Right cardiac atrium (tissue), 5 donors: ENCODE results near the gene SENP5. TPM values are rescaled to one million over a fixed set of nuclear protein-coding genes. Genes with fewer than 3 reads are reported as not detected.

Experiments used
- ATAC-seq, 2 donors: fragments of 200-7000 bp; cut with Tn5 transposase; one replicate each; pipeline versions ENCODE4 v1.8.0 to v1.9.1; 2020; ENCODE audit warnings: moderate library complexity in 2 of 2, mild to moderate bottlenecking in 1 of 2
- DNase-seq, 3 donors: peaks; one replicate each; pipeline ENCODE4 v3.0.0-alpha.2; 2020
- H3K27ac ChIP-seq: one replicate; pipeline ENCODE4 v1.5.1; 2013; ENCODE audit warnings: mild to moderate bottlenecking, low read length, control low read depth, moderate library complexity
- H3K27me3 ChIP-seq: one replicate; pipeline ENCODE4 v1.6.1; 2013; ENCODE audit not compliant: control insufficient read depth, insufficient read depth
- H3K4me1 ChIP-seq: one replicate; pipeline ENCODE4 v1.6.1; 2013; ENCODE audit warnings: low read length; ENCODE audit not compliant: control insufficient read depth, insufficient read depth
- H3K4me3 ChIP-seq: one replicate; pipeline ENCODE4 v1.5.1; 2013; ENCODE audit warnings: low read length, control low read depth
- H3K9me3 ChIP-seq: one replicate; pipeline ENCODE4 v1.6.1; 2013; ENCODE audit warnings: low read length; ENCODE audit not compliant: control insufficient read depth
- WGBS: extraction: QIAGEN DNeasy Blood & Tissue Kit; methylation state at CpG from one replicate; pipeline ENCODE4 v1.1.7; 2013; 5-methylcytosine and 5-hydroxymethylcytosine counted together
- intact Hi-C, 4 donors: fragments of 100-400 bp; cut with DNase I; formaldehyde crosslinking; loops; one replicate each; pipeline versions ENCODE4 v1.11.0 to v1.14.0; 2022 to 2023
- polyA plus RNA-seq: library from polyadenylated mRNA; stranded (reverse); fragments of 200-250 nt; gene quantifications from one replicate; pipeline ENCODE4 v1.2.3, GENCODE V29; 2013
- total RNA-seq, 4 donors: library from RNA; stranded (reverse); fragmentation: NEBNext Ultra II Directional; extraction: Animal tissue kit (Norgen Biotek cat#: 25700); gene quantifications; one replicate each; pipeline ENCODE4 v1.2.1, GENCODE V29; 2021
- donor health status: healthy with polysubstance abuse.
- donor health status: DM: no; HTN: yes; CAD: no.
- donor health status: DM: no; HTN: no; CAD: no.
- donor health status: DM: no; HTN: yes; CAD: no; lungs with severe emphysema.
- donor health status: DM: yes; HTN: yes; CAD: no.

The SENP5 gene
- total and polyA plus RNA-seq, 5 donors = 9.3 to 31.0 (median 21.0) TPM

DNA sequence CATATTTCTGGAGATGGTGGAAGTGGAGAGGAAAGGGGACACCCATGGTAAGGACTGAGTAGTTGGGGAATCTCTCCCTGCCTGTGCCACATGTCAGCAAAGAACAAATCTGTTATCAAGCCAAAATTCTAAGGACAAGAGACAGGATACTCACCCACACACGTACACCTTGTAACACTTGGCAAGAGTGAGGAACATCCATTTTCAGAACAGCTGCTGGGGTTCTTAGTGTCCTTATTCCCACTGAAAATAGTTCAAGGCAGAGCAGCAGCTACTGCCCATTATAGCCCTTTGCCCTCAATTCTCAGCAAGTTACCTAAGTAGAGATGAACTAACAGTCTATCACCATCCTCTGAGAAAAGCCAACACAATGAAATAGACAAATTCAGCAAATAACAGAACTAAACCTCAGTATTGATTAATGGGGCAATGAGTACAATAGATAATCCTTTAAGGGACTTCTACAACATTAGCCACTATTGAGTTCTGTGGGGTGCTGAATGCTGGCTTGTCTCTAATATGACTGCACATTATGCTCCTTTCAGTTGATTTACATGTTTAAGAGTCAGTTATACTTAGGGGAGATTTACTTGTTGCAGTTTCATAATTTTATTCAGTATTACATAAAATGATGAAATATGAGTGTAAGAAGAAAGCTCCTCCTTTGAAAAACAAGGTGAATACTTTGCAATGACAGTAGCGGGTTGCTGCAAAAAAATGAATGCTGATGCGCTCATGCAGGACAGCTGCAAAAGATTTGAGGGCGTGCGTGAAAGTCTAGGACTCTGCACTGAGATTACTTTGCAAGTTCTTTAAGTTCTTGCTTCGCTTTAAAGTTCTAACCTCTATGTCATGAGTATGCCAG is 22.4 kb downstream of the SENP5 start:
- H3K4me3 ChIP-seq = no peak overlapping the region
- intact Hi-C loops = no loop called here
- ATAC-seq (peak; percentile 11 to 59), DNase-seq (no peak)
- no peaks in the 10 kb centered on the region for H3K27me3 ChIP-seq
- H3K4me1 ChIP-seq = no peaks in the 10 kb centered on the region
- 87% methylated on average over 6 of the region's 6 CpGs for WGBS
- no peak overlapping the region for H3K27ac ChIP-seq
- no peaks in the 10 kb centered on the region for H3K9me3 ChIP-seq

DNA sequence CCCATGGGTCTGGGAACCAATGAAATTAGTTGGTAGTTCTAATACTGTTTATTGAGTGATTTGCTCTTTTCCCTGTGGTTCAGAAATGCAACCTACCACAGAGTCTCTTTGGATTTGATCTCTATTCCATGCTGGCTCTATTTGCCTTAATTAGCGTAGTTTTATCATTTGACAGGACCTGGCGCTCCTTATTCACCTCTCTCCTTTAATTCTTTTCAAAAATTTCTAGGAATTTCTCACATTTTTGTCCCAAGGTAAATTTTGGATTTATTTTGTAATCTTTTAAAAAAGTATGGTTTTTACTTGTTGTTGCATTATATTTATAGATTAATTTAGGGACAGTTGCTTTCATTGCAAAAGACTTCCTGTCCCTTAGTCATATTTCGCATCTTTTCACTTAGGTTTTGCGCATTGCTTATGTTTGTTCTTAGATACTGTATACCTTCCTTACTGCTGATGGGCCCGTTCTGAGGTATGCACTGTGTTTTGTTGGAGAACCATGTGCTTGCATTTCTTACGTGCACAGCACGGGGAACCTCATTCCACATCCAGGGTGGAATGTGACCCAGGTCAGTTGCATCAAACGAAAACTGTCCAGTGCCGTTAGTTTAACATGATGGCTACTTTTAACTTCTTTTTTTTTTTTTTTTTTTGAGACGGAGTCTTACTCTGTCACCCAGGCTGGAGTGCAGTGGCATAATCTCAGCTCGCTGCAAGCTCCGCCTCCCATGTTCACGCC is 27.0 kb downstream of the SENP5 start:
- no peak overlapping the region for H3K27ac ChIP-seq
- no peak overlapping the region for H3K4me3 ChIP-seq
- ATAC-seq = no peak
- no peaks in the 10 kb centered on the region for H3K9me3 ChIP-seq
- WGBS = 96% methylated on average over 13 of the region's 13 CpGs
- intact Hi-C loops = no loop called here
- DNase-seq = no peak
- no peaks in the 10 kb centered on the region for H3K4me1 ChIP-seq
- H3K27me3 ChIP-seq = no peaks in the 10 kb centered on the region

DNA sequence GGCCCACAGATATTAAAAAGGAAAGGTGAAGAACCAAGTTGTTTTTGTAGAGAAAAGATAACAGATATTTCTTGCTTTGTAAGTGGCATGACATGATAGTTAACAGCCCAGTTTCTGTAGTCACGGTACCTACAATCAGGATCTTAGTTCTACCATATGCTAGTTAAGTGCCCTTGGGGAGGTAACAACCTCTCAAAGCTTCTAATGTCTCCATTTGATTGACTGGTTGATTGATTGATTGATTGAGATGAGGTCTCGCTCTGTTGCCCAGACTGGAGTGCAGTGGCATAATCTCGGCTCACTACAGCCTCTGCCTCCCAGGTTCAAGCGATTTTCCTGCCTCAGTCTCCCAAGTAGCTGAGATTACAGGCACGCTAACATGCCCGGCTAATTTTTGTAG is 28.5 kb downstream of the SENP5 start:
- H3K9me3 ChIP-seq = no peaks in the 10 kb centered on the region
- no peaks in the 10 kb centered on the region for H3K27me3 ChIP-seq
- no peaks in the 10 kb centered on the region for H3K4me1 ChIP-seq
- H3K4me3 ChIP-seq = no peak overlapping the region
- WGBS = 97% methylated on average over 6 of the region's 6 CpGs
- intact Hi-C loops = no loop called here
- DNase-seq = no peak
- ATAC-seq = no peak
- no peak overlapping the region for H3K27ac ChIP-seq

DNA sequence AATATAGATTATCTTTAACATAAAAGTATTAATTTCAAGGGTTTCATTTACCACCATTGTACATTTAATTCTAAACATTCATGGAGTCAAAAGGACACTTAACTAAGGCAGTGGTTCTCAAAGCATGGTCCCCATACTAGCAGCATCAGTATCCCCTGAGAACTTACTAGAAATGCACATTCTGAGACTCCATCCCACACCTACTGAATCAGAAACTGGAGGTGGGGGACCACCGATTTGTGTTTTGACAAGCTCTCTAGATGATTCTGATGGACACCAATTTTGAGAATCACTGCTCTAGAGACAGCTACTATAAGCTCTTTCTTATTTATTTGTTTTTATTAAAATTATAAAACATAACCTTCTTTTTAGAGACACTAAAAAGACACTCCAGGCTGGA is 34.0 kb downstream of the SENP5 start:
- WGBS = 84% methylated on average over 1 of the region's 1 CpG
- Histone ChIP-seq H3K4me1 (no peaks in the 10 kb centered on the region), H3K27me3 (no peaks in the 10 kb centered on the region), H3K27ac (no peak overlapping the region), H3K9me3 (no peaks in the 10 kb centered on the region), H3K4me3 (no peak overlapping the region)
- ATAC-seq (no peak), DNase-seq (no peak)
- intact Hi-C loops = no loop called here

DNA sequence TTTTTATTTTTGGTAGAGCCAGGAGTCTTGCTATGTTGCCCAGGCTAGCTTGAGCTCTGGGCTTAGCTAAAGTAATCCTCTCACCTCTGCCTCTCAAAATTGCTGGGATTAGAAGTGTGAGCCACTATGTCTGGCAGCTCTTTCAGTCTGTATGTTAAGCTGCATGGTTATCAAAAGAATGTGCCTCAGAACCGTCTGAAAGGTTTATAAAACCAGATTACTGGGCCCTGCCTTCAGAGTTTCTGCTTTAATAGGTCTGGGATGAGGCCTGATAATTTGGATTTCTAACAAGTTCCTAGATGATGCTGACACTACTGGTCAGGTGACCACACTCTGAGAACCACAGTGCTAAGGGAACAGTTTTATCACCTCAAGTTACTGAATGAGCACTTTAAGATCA is 34.6 kb downstream of the SENP5 start:
- H3K27me3 ChIP-seq = no peaks in the 10 kb centered on the region
- no peak for DNase-seq
- 61% methylated on average over 1 of the region's 1 CpG for WGBS
- intact Hi-C loops = no loop called here
- H3K9me3 ChIP-seq = no peaks in the 10 kb centered on the region
- no peak overlapping the region for H3K4me3 ChIP-seq
- no peaks in the 10 kb centered on the region for H3K4me1 ChIP-seq
- H3K27ac ChIP-seq = no peak overlapping the region
- ATAC-seq = no peak

DNA sequence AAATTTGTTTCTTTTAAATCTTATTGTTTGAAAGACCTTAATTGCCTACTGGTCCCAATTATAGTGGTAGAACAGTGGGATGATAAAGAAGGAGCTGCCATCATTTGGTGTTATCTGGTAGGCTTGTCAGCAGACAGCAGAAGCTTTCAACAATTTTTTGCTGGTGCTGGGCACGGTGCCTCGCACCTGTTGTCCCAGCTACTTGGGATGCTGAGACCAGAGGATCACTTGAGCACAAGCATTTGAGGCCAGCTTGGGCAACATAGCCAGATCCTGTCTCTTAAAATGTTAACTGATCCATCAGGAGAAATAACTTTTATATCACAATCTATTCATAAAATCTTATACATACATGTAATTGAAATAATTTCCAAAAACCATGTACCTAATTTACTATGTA is 36.0 kb downstream of the SENP5 start:
- H3K27me3 ChIP-seq = no peaks in the 10 kb centered on the region
- WGBS = 75% methylated on average over 2 of the region's 2 CpGs

DNA sequence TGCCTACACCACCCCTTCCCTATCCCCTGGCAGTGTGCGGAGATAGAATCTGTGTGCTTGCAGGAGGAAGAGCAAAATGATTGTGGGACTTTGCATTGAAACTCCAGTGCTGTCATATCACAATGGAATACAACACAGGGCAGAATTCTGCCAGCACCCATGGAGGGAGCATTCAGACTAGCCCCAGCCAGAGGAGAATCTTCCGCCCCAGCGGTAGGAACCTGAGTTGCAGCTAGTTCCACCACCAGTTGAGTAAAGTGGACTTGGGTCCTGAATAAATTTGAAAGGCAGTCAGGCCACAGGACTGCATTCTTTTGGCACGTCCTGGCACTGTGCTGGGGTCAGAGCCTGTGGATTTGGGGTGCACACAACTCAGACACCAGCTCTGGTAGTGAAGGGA is 47.1 kb downstream of the SENP5 start:
- WGBS = 96% methylated on average over 4 of the region's 4 CpGs
- intact Hi-C loops = no loop called here
- Histone ChIP-seq H3K9me3 (no peaks in the 10 kb centered on the region), H3K27ac (no peak overlapping the region), H3K4me1 (no peaks in the 10 kb centered on the region), H3K27me3 (no peaks in the 10 kb centered on the region), H3K4me3 (no peak overlapping the region)
- no peak for DNase-seq
- no peak for ATAC-seq

More for the DNA sequence above, 36.0 kb downstream of the SENP5 start:
- no peak for ATAC-seq
- H3K4me3 ChIP-seq = no peak overlapping the region
- DNase-seq = no peak
- no peaks in the 10 kb centered on the region for H3K4me1 ChIP-seq
- H3K9me3 ChIP-seq = no peaks in the 10 kb centered on the region
- intact Hi-C loops = no loop called here
- no peak overlapping the region for H3K27ac ChIP-seq

DNA sequence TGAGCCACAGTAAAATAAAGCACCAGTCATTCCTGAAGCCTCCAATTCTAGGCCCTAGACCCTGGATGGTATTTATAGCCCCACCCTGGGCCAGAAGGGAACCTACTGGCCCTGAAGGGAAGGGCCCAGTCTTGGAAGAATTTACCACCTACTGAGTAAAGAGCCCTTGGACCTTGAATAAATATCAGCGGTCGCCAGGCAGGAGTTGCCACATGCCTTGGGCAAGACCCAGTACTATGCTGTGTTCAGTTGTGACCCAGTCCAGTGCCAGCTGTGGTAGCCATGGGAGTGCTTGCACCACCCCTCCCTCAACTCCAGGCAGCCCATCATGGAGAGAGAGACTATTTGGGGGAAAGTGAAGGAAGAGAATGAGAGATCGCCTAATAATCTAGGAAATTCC is 47.7 kb downstream of the SENP5 start:
- H3K4me3 ChIP-seq = no peak overlapping the region
- no peaks in the 10 kb centered on the region for H3K27me3 ChIP-seq
- H3K27ac ChIP-seq = no peak overlapping the region
- no peaks in the 10 kb centered on the region for H3K9me3 ChIP-seq
- ATAC-seq (no peak), DNase-seq (no peak)
- H3K4me1 ChIP-seq = no peaks in the 10 kb centered on the region
- 97% methylated on average over 3 of the region's 3 CpGs for WGBS
- intact Hi-C loops = no loop called here

DNA sequence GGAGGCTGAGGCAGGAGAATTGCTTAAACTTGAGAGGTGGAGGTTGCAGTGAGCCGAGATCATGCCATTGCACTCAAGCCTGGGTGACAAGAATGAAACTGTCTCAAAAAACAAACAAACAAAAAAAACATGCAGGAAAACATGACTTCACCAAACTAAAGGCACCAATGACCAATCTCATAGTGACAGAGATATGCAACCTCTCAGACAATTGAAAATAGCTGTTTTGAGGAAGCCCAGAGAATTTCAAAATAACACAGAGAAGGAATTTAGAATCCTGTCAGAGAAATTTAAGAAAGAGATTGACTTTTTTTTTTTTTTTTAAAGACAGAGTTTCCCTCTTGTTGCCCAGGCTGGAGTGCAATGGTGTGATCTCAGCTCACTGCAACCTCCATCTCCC is 48.5 kb downstream of the SENP5 start:
- DNase-seq (no peak), ATAC-seq (no peak)
- H3K27ac ChIP-seq = no peak overlapping the region
- WGBS = 100% methylated on average over 1 of the region's 1 CpG
- intact Hi-C loops = no loop called here
- no peak overlapping the region for H3K4me3 ChIP-seq
- no peaks in the 10 kb centered on the region for H3K4me1 ChIP-seq
- no peaks in the 10 kb centered on the region for H3K9me3 ChIP-seq
- H3K27me3 ChIP-seq = no peaks in the 10 kb centered on the region

DNA sequence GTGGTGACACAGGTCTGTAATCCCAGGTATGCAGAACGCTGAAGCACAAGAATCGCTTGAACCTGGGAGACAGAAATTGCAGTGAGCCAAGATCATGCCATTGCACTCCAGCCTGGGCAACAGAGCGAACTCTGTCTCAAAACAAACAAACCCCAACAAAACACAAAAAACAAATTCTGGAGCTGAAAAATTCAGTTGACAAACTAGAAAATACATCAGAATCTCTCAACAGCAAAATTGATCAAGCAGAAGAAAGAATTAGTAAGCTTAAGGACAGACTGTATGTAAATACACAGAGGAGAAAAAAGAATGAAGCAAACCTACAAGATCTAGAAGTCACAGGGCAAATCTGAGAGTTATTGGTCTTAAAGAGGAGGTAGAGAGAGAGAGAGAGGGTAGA is 49.3 kb downstream of the SENP5 start:
- H3K4me3 ChIP-seq = no peak overlapping the region
- no peak overlapping the region for H3K27ac ChIP-seq
- no peaks in the 10 kb centered on the region for H3K4me1 ChIP-seq
- no peaks in the 10 kb centered on the region for H3K9me3 ChIP-seq
- DNase-seq = no peak
- WGBS = over 99% methylated on average over 3 of the region's 3 CpGs
- no peaks in the 10 kb centered on the region for H3K27me3 ChIP-seq
- intact Hi-C loops = no loop called here
- ATAC-seq = no peak

DNA sequence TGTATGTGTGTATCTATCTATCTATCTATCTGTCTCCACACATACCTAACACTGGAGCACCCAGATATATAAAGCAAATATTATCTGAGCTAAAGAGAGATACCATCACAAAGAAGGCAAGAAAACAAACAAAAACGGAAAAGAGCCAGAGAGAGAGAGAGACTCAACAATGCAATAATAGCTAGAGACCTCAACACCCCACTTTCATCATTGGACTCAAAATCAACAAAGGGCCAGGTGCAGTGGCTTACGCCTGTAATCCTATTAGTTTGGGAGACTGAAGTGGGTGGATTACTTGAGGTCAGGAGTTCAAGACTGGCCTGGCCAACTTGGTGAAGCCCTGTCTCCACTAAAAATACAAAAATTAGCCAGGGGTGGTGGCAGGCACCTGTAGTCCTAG is 51.2 kb downstream of the SENP5 start:
- 87% methylated on average over 2 of the region's 2 CpGs for WGBS
- DNase-seq = no peak
- Histone ChIP-seq H3K9me3 (no peaks in the 10 kb centered on the region), H3K4me3 (no peak overlapping the region), H3K27me3 (no peaks in the 10 kb centered on the region), H3K27ac (no peak overlapping the region), H3K4me1 (no peaks in the 10 kb centered on the region)
- intact Hi-C loops = no loop called here
- no peak for ATAC-seq
